Trophoblast cell (in vitro differentiated cells and primary cell): ENCODE measurements around the gene OR51B5.
"Not testable (repeated sequence)": the region's sequence is repeated elsewhere in the genome, so short reads cannot be mapped to it uniquely, and the experiment has no call there.

Experiments
- DNase-seq, 2 donors: peaks; one replicate each; pipeline ENCODE4 v3.0.0-alpha.2; 2016
- H2AFZ ChIP-seq: 2 replicates; pipeline ENCODE4 v1.6.1; 2013; ENCODE audit warnings: low read length, moderate library complexity, mild to moderate bottlenecking; ENCODE audit not compliant: insufficient read depth, poor library complexity
- H2AK5ac ChIP-seq: 2 replicates; pipeline ENCODE4 v1.6.1; 2013; ENCODE audit warnings: mild to moderate bottlenecking, low read length
- H2BK120ac ChIP-seq: 2 replicates; pipeline ENCODE4 v1.6.1; 2013; ENCODE audit warnings: low read length, mild to moderate bottlenecking, moderate library complexity; ENCODE audit not compliant: insufficient read depth, poor library complexity
- H2BK12ac ChIP-seq: 2 replicates; pipeline ENCODE4 v1.6.1; 2013; ENCODE audit warnings: mild to moderate bottlenecking, low read length, moderate library complexity
- H2BK5ac ChIP-seq: 2 replicates; pipeline ENCODE4 v1.6.1; 2013; ENCODE audit warnings: low read length, low read depth, moderate library complexity, mild to moderate bottlenecking; ENCODE audit not compliant: poor library complexity
- H3K14ac ChIP-seq: 2 replicates; pipeline ENCODE4 v1.6.1; 2013; ENCODE audit warnings: mild to moderate bottlenecking, low read length
- H3K18ac ChIP-seq: 2 replicates; pipeline ENCODE4 v1.6.1; 2013; ENCODE audit warnings: mild to moderate bottlenecking, low read length
- H3K23ac ChIP-seq: 2 replicates; pipeline ENCODE4 v1.6.1; 2013; ENCODE audit warnings: low read length
- H3K27ac ChIP-seq: 2 replicates; pipeline ENCODE4 v1.5.1; 2013; ENCODE audit warnings: low read depth, mild to moderate bottlenecking, inconsistent platforms, low read length, moderate library complexity
- H3K27me3 ChIP-seq: 2 replicates; pipeline ENCODE4 v1.6.1; 2013; ENCODE audit warnings: inconsistent platforms, mild to moderate bottlenecking, low read length, moderate library complexity; ENCODE audit not compliant: insufficient read depth
- H3K36me3 ChIP-seq, 2 experiments: 1 replicate in 1 of 2; 2 replicates in 1 of 2; pipeline ENCODE4 v1.6.1; 2013; ENCODE audit warnings: low read length in 2 of 2, mild to moderate bottlenecking in 2 of 2, moderate library complexity in 1 of 2; ENCODE audit not compliant: insufficient read depth in 2 of 2, control insufficient read depth in 1 of 2
- H3K4ac ChIP-seq: 2 replicates; pipeline ENCODE4 v1.6.1; 2013; ENCODE audit warnings: low read depth, mild to moderate bottlenecking, low read length, moderate library complexity
- H3K4me1 ChIP-seq, 2 experiments: 1 replicate in 1 of 2; 2 replicates in 1 of 2; pipeline ENCODE4 v1.6.1; 2013; ENCODE audit warnings: low read length in 2 of 2, mild to moderate bottlenecking in 2 of 2, moderate library complexity in 1 of 2; ENCODE audit not compliant: insufficient read depth in 2 of 2, control insufficient read depth in 1 of 2
- H3K4me2 ChIP-seq: 2 replicates; pipeline ENCODE4 v1.6.1; 2013; ENCODE audit warnings: inconsistent platforms, mild to moderate bottlenecking, low read length, moderate library complexity
- H3K4me3 ChIP-seq: 2 replicates; pipeline ENCODE4 v1.5.1; 2013; ENCODE audit warnings: mild to moderate bottlenecking, low read depth, low read length, inconsistent platforms
- H3K79me1 ChIP-seq: one replicate; pipeline ENCODE4 v1.6.1; 2013; ENCODE audit warnings: low read length
- H3K79me2 ChIP-seq: 2 replicates; pipeline ENCODE4 v1.6.1; 2013; ENCODE audit warnings: low read length, mild to moderate bottlenecking; ENCODE audit not compliant: control insufficient read depth, insufficient read depth, poor library complexity
- H3K9ac ChIP-seq: 2 replicates; pipeline ENCODE4 v1.6.1; 2013; ENCODE audit warnings: mild to moderate bottlenecking, low read length
- H3K9me3 ChIP-seq: 2 replicates; pipeline ENCODE4 v1.6.1; 2013; ENCODE audit warnings: low read depth, mild to moderate bottlenecking, control low read depth, inconsistent platforms, low read length; ENCODE audit not compliant: insufficient read depth
- H4K12ac ChIP-seq: 2 replicates; pipeline ENCODE4 v1.6.1; 2013; ENCODE audit warnings: low read depth, mild to moderate bottlenecking, low read length, moderate library complexity
- H4K8ac ChIP-seq: 2 replicates; pipeline ENCODE4 v1.6.1; 2013; ENCODE audit warnings: low read depth, mild to moderate bottlenecking, low read length, moderate library complexity
- H4K91ac ChIP-seq: one replicate; pipeline ENCODE4 v1.6.1; 2013; ENCODE audit warnings: low read depth, mild to moderate bottlenecking, low read length, moderate library complexity
- WGBS: extraction: QIAGEN DNeasy Blood & Tissue Kit; methylation state at CpG from one replicate; pipeline ENCODE4 v1.1.7; 2013; ENCODE audit warnings: missing lambda C conversion rate; ENCODE audit not compliant: insufficient read length, insufficient coverage; ENCODE audit errors: extremely low coverage; 5-methylcytosine and 5-hydroxymethylcytosine counted together

Gene OR51B5

DNA sequence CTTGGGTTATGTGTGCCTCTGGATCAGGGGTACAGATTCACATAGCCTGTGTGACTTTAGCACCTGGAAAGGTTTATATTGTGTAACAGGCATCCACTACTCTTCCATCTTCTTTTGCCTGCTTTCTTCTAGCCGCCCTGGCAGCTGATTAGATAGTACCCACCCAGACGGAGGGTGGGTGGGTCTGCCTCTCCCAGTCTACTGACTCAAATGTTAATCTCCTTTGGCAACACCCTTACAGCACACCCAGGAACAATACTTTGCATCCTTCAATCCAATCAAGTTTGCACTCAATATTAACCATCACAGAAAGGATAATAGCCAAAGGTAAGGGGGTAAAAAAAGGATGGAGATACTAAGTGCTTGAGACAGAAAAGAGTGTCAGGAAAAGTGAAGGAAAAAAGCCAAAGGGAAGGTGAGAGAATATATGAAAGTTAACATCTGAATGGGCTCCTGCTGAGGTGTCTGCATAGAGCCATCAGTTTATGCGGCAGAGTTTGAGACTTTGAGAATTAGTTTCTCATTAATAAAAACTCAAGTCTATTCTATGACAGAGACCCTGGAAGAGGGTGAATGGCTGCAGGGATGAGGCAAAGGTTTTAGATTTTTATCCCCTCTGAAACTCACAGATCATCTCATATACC is 5.3 kb upstream of the OR51B5 start:
- H3K23ac ChIP-seq = no peak overlapping the region
- H3K79me1 ChIP-seq = no peaks in the 10 kb centered on the region
- H2BK5ac ChIP-seq = no peak overlapping the region
- no peak overlapping the region for H3K27ac ChIP-seq
- H2AK5ac ChIP-seq = no peak overlapping the region
- no peak for DNase-seq
- no peak overlapping the region for H4K12ac ChIP-seq
- no peak overlapping the region for H3K4me2 ChIP-seq
- H3K79me2 ChIP-seq = no peaks in the 10 kb centered on the region
- H4K8ac ChIP-seq = no peak overlapping the region
- H3K36me3 ChIP-seq = no peaks in the 10 kb centered on the region
- no peaks in the 10 kb centered on the region for H3K4me1 ChIP-seq
- no peak overlapping the region for H3K14ac ChIP-seq
- H2AFZ ChIP-seq = no peak overlapping the region
- no peak overlapping the region for H3K9ac ChIP-seq
- H2BK12ac ChIP-seq = no peak overlapping the region
- no CpG with 5 or more reads among the region's 3 CpGs for WGBS
- H3K4ac ChIP-seq = no peak overlapping the region
- no peaks in the 10 kb centered on the region for H3K27me3 ChIP-seq
- H4K91ac ChIP-seq = no peak overlapping the region
- no peak overlapping the region for H3K18ac ChIP-seq
- no peak overlapping the region for H3K4me3 ChIP-seq
- H3K9me3 ChIP-seq = no peaks in the 10 kb centered on the region
- no peak overlapping the region for H2BK120ac ChIP-seq

- no peaks in the 10 kb centered on the region for H3K79me2 ChIP-seq
- H4K91ac ChIP-seq = no peak overlapping the region
- H3K4me1 ChIP-seq = no peaks in the 10 kb centered on the region
- H2AFZ ChIP-seq = no peak overlapping the region
- H2BK120ac ChIP-seq = no peak overlapping the region
- no peak overlapping the region for H3K4me3 ChIP-seq
- no peaks in the 10 kb centered on the region for H3K27me3 ChIP-seq
- H3K9me3 ChIP-seq = no peaks in the 10 kb centered on the region
- H2AK5ac ChIP-seq = no peak overlapping the region
- no peak overlapping the region for H3K18ac ChIP-seq
- H2BK12ac ChIP-seq = no peak overlapping the region
- no peak overlapping the region for H2BK5ac ChIP-seq
- WGBS = no CpG with 5 or more reads among the region's 3 CpGs
- no peak overlapping the region for H3K14ac ChIP-seq
- H3K36me3 ChIP-seq = no peaks in the 10 kb centered on the region
- H4K8ac ChIP-seq = no peak overlapping the region
- H3K23ac ChIP-seq = no peak overlapping the region
- no peaks in the 10 kb centered on the region for H3K79me1 ChIP-seq
- H4K12ac ChIP-seq = no peak overlapping the region
- H3K4ac ChIP-seq = no peak overlapping the region
- H3K27ac ChIP-seq = no peak overlapping the region
- peak in 1 of 2 donors; percentile 61 for DNase-seq
- no peak overlapping the region for H3K4me2 ChIP-seq
- no peak overlapping the region for H3K9ac ChIP-seq
Observed at GRCh38 chr11:5345831-5346230, 2.5 kb upstream of the OR51B5 start.

DNA sequence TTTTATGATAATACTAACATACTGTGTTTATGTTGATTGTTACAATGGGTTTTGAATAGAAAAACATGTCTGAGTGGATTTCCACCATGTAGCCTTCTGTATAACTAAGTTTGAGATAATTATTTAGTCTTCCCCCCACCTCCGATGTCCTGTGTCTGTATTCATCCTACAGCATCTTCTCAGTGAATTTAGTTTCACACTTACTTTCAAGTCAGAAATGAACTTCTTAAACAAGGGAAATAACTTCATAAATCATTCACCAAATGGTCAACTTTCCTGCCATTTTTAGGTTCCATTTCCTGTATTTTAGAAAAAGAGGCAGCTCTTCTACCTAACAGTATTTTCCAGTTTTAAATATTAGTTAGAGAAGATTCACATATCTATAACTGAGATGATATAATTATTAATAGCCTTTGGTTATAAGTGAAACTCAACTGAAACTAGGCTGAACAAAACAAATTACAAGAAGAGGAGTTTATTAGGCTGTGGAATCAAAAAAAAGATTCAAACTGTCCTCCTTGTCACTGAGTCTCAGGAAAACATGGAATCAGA is 3.5 kb downstream of the OR51B5 start:
- Histone ChIP-seq H2AFZ (no peak overlapping the region), H3K79me1 (no peaks in the 10 kb centered on the region), H3K36me3 (no peaks in the 10 kb centered on the region), H2AK5ac (no peak overlapping the region), H4K91ac (no peak overlapping the region), H2BK5ac (no peak overlapping the region), H3K4me1 (no peaks in the 10 kb centered on the region), H3K23ac (no peak overlapping the region), H3K18ac (no peak overlapping the region), H2BK120ac (no peak overlapping the region), H3K14ac (no peak overlapping the region), H4K12ac (no peak overlapping the region), H4K8ac (no peak overlapping the region), H3K9ac (no peak overlapping the region), H3K4me3 (no peak overlapping the region), H3K27me3 (no peaks in the 10 kb centered on the region), H3K27ac (no peak overlapping the region), H3K4me2 (no peak overlapping the region), H3K4ac (no peak overlapping the region), H2BK12ac (no peak overlapping the region), H3K9me3 (no peaks in the 10 kb centered on the region), H3K79me2 (no peaks in the 10 kb centered on the region)
- WGBS = no CpG with 5 or more reads among the region's 1 CpG
- DNase-seq = no peak

DNA sequence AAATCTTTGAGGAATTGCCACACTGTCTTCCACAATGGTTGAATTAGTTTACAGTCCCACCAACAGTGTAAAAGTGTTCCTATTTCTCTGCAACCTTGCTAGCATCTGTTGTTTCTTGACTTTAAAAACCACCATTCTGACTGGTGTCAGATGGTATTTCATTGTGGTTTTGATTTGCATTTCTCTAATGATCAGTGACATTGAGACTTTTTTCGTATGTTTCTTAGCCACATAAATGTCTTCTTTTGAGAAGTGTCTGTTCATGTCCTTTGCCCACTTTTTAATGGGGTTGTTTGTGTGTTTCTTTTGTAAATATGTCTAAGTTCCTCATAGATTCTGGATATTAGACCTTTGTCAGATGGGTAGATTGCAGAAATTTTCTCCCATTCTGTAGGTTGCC is 6.1 kb downstream of the OR51B5 start:
- DNase-seq = not testable (repeated sequence)
- WGBS = no CpG with 5 or more reads among the region's 1 CpG

More for the DNA sequence above, 6.1 kb downstream of the OR51B5 start:
- not testable (repeated sequence) for H3K9me3 ChIP-seq, H4K12ac ChIP-seq, H2BK12ac ChIP-seq, H3K79me2 ChIP-seq, H2BK5ac ChIP-seq, H4K91ac ChIP-seq, H3K27ac ChIP-seq, H3K79me1 ChIP-seq, H2BK120ac ChIP-seq, H3K27me3 ChIP-seq, H4K8ac ChIP-seq, H3K4me2 ChIP-seq, H3K23ac ChIP-seq, H3K4me3 ChIP-seq, H3K14ac ChIP-seq, H3K18ac ChIP-seq, H3K4me1 ChIP-seq, H2AFZ ChIP-seq, H3K9ac ChIP-seq, H3K36me3 ChIP-seq, H3K4ac ChIP-seq, H2AK5ac ChIP-seq
